ENCODE results near the gene GDF7.
A peak's percentile ranks its signal among the peaks of the same experiment; 100 is the strongest.

GDF7 gene

DNA sequence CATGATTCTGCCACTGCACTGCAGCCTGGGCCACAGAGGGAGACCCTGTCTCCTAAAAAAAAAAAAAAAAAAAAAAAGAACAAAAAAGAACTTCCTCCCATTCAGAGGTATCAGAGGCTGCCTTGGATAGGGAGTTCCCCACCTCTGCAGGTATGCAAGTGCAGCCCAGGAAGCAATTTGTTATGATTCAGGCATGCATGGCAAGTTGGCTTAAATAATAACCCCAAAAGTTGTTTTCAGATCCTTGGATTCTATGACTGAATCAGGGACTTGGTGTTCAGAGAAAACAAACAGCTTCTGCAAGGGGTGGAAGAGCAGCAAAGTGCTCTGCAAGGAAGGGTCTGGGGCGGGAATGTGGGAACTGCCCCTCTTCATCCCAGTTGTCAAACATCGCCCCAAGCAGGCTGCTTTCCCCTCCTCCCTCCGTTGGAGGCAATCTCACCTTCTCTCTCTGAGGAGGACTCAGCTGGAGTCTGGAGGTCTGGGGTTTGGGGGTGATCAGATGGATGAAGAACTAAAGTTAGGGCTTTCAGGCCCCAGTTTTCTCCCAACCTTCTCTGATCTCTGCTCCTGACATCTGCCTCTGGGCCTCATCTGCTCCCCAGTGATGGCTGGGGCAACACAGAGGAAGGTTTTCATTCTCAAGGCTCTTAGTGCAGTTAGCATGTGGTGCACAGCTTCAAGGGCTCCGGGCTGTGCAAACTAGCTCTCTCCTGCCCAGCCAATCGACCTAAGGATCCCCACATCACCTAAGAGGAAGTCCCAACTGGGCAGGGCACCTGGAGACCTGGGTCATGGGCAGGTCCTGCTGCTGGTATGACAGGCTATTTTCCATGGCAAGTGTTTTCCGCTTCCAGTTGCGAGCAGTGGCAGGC is 3.5 kb upstream of the GDF7 start:
- DNase-seq, result no peak

- no peak for DNase-seq
Measured at GRCh38 chr2:20664071-20664390, 2.9 kb upstream of the GDF7 start.

DNA sequence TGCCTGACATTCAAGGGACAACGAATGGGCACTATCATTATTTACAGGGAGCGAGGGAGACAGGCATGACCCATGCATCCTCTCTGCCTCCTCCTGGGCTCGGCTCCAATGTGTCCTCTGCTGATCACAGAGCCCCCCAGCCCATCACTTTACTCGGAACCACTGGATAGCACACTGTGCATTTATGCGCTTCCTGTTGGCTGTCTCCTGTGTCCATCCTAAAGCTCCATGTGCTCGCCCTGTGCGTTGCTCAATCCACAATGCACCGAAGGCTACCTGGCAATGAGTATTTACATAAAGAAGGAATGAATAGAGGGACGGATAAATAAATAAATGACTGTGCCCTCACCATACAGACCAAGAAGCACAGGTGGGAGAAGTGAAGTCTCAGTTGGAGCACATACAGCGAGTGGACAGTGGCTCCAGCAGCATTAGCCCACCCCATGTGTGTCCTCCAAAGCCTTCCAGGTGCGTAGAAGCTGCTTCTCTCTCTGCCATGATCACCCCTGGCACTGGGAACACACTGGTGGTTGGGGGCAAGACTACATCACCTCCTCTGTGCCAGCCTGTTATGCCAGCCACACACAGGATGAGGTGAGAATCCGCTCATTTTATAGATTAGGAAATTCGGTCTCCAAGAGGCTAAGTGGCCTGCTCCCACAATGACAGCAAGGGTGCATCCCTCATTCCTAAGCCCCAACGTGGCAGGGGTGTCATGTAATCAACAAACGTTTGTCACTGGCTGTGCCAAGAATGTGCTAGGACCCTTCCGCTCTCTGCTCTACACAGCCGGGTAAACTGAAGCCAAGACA is 2.3 kb upstream of the GDF7 start:
- DNase-seq, result no peak

GRCh38 chr2:20665243-20666004 is 1.5 kb upstream of the GDF7 start:
- peak; percentile 27 for DNase-seq

- no peak for DNase-seq
Measured at GRCh38 chr2:20666005-20666303, 990 bp upstream of the GDF7 start.

- peak; percentile 34 for DNase-seq
Measured at GRCh38 chr2:20667151-20667530, 197 bp downstream of the GDF7 start.

- DNase-seq, result no peak
Measured at GRCh38 chr2:20667531-20668401, 822 bp downstream of the GDF7 start.

DNA sequence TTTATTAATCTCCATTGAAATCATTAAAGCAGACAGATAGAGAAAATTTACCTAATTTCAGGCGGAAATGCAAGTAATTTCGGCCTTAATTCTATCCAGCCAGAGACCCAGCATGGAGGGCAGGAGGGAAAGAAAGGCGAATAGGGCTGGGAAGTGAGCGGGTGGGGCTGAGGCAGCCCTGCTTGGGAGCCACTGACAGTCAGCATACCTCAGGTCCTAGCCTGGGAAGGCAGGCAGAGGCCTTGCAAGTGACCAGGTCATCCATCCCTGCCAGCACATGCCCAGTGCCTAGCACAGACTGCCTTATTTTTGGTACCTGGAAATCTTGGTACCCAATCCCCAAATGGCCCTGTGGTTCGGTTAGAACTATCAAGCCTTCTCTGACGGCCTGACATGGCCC is 1.5 kb downstream of the GDF7 start:
- no peak for DNase-seq

DNA sequence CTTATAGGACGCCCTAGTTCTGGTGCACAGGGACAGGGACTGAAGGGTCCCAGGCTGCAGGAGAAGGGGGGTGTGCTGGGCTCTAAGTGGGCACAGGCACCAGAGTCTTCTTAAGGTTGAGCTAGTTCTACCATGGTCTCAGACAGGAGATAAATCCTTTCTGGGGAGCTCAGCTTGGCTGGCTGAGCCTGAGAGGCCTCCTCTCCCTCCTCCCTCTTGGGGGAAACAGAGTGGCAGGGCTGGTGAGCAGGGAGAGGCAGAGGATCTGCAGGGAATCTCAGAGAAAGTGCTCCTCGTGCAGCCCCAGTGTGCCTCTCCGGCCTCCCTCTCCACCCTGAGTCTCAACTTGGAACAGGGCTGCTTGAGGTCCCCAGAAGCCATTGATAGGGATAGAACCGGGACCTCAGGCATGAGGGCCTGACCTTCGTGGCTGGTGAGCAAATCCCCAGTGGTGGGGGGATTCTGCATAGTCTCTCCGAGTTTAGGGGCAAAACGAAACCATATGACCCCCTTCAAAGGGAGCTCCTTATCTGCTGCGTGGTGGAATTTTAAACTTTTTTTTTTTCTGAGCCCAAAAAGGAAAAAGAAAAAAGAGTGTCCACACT is 2.0 kb downstream of the GDF7 start:
- no peak for DNase-seq

- no peak for DNase-seq
Measured at GRCh38 chr2:20669562-20670314, 2.8 kb downstream of the GDF7 start.

GRCh38 chr2:20670315-20671035 is 3.5 kb downstream of the GDF7 start:
- no peak for DNase-seq

DNA sequence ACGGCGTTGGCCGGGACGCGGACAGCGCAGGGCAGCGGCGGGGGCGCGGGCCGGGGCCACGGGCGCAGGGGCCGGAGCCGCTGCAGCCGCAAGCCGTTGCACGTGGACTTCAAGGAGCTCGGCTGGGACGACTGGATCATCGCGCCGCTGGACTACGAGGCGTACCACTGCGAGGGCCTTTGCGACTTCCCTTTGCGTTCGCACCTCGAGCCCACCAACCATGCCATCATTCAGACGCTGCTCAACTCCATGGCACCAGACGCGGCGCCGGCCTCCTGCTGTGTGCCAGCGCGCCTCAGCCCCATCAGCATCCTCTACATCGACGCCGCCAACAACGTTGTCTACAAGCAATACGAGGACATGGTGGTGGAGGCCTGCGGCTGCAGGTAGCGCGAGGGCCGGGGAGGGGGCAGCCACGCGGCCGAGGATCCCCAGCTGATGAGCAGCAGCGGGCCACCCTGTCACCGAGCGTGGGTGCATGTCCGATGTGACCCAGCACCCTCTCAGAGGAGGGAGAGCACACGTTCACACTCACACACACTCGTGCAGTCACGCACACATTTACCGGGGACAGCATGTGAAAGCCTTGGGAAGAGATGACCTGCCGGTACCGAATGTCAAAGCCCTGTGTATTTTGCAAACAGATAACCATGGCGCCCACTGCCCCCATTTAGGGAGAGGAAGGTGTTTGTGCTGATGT is 4.2 kb downstream of the GDF7 start:
- no peak for DNase-seq

DNA sequence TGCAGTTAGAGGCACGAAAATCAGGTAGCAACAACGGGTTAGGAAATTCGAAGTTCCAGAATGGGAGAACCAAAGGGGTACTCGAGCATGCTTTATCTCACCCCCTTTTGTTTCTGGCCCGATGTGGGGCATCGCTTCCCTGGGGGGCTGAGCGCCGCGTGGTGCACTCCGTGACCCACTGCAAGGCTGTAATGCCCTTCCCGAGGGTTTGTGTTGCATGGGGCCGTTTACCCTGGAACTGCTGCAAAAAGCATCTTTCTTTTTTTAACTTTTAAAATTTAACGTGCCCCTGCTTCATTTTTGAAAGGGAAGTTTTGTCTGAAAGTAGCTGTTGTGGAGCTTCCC is 4.8 kb downstream of the GDF7 start:
- no peak for DNase-seq

DNA sequence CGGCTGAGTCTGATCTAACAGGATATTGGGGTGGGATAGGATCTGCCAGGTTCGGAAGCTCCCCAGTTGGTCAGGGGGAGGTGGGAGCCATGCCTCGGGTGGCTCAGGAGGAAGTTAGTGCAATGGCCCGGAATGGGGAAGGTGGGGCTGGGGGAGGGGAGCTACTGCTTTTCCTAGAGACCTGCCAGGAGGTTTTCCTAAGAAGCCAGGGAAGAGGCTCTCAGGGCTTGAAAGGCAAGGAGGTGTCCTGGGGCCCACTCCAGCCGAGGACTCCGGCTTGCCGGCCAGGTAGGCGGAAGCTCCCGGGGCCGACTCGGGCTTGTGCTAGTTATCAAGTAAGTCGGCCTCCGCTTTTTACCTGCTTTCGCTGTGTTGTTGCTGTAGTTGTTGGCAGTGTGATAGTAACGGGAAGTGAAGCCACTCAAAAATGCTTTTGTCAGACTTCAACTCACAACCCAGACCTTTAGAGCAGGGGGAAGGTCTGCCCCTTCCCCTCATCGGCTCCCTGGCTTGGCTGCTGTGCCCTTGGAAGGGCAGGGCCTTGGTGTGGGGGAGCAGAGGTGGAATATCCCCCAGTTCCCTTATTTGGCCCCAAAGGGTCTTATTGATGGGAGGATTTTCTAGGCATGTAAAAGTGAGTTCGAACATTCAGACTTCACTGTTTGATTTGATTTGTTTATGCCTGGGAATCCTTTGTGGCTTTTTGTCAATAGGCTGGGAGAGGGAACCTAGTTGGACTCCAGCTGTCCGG is 5.4 kb downstream of the GDF7 start:
- DNase-seq, result no peak

- no peak for DNase-seq
Measured at GRCh38 chr2:20673686-20674308, 6.9 kb downstream of the GDF7 start.

DNA sequence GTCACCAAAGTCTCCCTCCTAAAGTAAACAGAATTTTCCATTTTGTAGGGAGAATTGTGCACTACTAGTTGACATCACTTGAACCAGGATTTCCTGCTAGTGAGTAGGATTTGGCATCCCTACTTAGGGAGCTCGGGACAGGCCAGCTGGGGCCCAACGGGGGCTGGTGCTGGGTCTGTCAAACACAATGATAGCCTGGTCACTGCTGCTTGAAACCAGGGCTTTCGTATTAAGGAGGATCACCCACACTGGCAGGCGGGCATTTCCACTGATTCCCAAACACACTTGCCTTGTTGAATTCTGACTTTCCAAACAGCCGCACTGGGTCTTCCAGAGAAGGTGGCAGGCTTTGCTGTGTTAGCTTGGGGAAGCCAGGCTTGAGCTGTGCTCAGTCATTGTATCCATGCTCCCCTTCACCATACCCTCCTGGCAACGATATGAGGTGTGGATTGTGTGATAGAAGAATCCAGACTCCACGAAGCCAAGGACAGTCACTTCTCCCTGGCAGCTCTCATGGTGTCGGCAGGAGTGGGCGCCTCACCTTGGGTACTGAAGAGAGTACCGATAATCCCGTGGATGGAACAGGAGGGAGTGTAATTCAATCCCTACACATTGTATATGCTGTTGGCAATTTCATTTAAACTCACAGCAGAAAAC is 7.5 kb downstream of the GDF7 start:
- DNase-seq, result no peak

- DNase-seq, result no peak
Measured at GRCh38 chr2:20674974-20675679, 8.2 kb downstream of the GDF7 start.
